ENCODE data around the gene RETN. TPM values are rescaled to one million over a fixed set of nuclear protein-coding genes. Genes with fewer than 3 reads are reported as not detected.

RETN gene
- total RNA-seq, 1 experiment from 2014 or later, result not detected

DNA sequence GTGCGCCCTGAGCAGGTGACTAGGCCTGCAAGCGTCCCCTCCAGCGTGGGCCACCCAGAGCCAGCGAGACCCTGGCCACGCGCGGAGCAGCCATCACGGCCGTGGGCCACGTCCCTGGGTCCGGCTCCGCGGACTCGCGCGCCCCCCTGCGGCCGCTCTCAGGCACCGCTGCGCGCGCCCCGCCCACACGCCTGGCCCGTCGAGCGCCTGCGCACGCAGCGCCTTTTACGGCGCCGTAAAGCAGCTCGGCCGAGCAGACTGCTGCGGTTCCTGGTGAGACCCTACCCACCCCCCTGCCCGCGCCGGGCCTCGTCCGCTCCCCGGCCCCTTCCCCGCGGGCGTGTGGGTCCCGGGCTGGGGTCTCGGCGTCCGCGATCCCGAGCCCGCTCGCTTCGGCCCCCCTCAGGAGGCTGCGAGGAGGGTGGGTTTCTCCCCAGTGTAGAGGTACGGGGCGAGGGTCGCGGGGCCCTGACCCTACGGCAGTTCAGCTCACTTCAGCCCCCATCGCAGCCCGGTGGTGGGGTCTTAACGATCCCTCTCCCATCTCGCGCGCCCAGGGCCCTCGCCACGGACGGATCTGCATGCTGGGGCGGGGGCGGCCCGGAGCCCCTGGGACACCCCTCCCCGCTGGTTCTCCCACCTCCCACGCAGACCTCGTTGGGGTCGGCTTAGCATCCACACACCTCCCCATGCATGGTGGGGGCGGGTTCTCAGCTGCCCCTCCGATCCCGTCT, 11.9 kb downstream of the RETN start, which contains the start of gene TRAPPC5:
TSS of gene TRAPPC5 (plus strand) at position 228 of the 734 bp plus-strand sequence. CDS start 1,421 bp downstream, outside the sequence.
- CTCF ChIA-PET, result interaction anchor here (0.6 to 0.9 kb wide), 6 partner anchors 12 to 208 kb away, joined by 3 to 12 read pairs (median 4); partner anchors contain the start of gene RETN
- H3K36me3 ChIP-seq (ENCODE audit: control insufficient read depth, insufficient read depth, low read length), result no peaks in the 10 kb centered on the region; the same call in 1 of the 2 replicates
- 0 out of 2 replicates have a peak, but pooled peaks have one; percentile 3 for TF ChIP-seq TCF7L2 (IDR thresholded peaks at IDR 0.05; ENCODE audit: low read depth, low read length)
- no peak for TF ChIP-seq POLR2AphosphoS5 (IDR thresholded peaks at IDR 0.05; ENCODE audit: low read depth, low read length)
- peak; percentile 66; the same call in 1 of the 2 replicates for TF ChIP-seq SIN3A (IDR thresholded peaks at IDR 0.05; ENCODE audit: borderline replicate concordance, insufficient read depth, low read depth, low read length)
- TF ChIP-seq, protein P1, sequence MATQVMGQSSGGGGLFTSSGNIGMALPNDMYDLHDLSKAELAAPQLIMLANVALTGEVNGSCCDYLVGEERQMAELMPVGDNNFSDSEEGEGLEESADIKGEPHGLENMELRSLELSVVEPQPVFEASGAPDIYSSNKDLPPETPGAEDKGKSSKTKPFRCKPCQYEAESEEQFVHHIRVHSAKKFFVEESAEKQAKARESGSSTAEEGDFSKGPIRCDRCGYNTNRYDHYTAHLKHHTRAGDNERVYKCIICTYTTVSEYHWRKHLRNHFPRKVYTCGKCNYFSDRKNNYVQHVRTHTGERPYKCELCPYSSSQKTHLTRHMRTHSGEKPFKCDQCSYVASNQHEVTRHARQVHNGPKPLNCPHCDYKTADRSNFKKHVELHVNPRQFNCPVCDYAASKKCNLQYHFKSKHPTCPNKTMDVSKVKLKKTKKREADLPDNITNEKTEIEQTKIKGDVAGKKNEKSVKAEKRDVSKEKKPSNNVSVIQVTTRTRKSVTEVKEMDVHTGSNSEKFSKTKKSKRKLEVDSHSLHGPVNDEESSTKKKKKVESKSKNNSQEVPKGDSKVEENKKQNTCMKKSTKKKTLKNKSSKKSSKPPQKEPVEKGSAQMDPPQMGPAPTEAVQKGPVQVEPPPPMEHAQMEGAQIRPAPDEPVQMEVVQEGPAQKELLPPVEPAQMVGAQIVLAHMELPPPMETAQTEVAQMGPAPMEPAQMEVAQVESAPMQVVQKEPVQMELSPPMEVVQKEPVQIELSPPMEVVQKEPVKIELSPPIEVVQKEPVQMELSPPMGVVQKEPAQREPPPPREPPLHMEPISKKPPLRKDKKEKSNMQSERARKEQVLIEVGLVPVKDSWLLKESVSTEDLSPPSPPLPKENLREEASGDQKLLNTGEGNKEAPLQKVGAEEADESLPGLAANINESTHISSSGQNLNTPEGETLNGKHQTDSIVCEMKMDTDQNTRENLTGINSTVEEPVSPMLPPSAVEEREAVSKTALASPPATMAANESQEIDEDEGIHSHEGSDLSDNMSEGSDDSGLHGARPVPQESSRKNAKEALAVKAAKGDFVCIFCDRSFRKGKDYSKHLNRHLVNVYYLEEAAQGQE (IDR thresholded peaks at IDR 0.05; ENCODE audit: insufficient read depth in 1 of 2, low read depth in 2 of 2, low read length in 1 of 2), result peak in 1 of 2 experiments; percentile 45; a peak in 1 of 4 replicates
- TF ChIP-seq, protein P2, sequence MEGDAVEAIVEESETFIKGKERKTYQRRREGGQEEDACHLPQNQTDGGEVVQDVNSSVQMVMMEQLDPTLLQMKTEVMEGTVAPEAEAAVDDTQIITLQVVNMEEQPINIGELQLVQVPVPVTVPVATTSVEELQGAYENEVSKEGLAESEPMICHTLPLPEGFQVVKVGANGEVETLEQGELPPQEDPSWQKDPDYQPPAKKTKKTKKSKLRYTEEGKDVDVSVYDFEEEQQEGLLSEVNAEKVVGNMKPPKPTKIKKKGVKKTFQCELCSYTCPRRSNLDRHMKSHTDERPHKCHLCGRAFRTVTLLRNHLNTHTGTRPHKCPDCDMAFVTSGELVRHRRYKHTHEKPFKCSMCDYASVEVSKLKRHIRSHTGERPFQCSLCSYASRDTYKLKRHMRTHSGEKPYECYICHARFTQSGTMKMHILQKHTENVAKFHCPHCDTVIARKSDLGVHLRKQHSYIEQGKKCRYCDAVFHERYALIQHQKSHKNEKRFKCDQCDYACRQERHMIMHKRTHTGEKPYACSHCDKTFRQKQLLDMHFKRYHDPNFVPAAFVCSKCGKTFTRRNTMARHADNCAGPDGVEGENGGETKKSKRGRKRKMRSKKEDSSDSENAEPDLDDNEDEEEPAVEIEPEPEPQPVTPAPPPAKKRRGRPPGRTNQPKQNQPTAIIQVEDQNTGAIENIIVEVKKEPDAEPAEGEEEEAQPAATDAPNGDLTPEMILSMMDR (IDR thresholded peaks at IDR 0.05), result peak; percentile 97
- DNase-seq (ENCODE audit: low read depth, low spot score) (no peak), ATAC-seq (peak; percentile 85)
- H3K4me1 ChIP-seq (ENCODE audit: control insufficient read depth, insufficient read depth, low read length), result no peaks in the 10 kb centered on the region; the same call in 1 of the 2 replicates
- no peaks in the 10 kb centered on the region for H3K27me3 ChIP-seq (ENCODE audit: control insufficient read depth, insufficient read depth, low read length)
- intact Hi-C loops (cut with micrococcal nuclease; ENCODE audit: unreplicated experiment), result loop anchor here (5.0 kb wide), 1 partner anchor 113 kb away; no protein-coding TSS in a partner anchor
- no peaks in the 10 kb centered on the region for H3K9me3 ChIP-seq (ENCODE audit: control insufficient read depth, insufficient read depth, low read depth, low read length)
- peak within 1 kb of the TSS; percentile 69 for H3K27ac ChIP-seq (ENCODE audit: low read length)
- no TSS peak for BruUV-seq (replicated peaks)
- H3K4me3 ChIP-seq (ENCODE audit: low read depth in 2 of 2, low read length in 2 of 2), result peak within 1 kb of the TSS; percentile 67 to 85
- POLR2A ChIA-PET, result no interaction called here
- in situ Hi-C loops (cut with HindIII; ENCODE audit: low pct_unique_long_range_greater_than_20kb, low sequenced_read_pairs), result no loop called here

DNA sequence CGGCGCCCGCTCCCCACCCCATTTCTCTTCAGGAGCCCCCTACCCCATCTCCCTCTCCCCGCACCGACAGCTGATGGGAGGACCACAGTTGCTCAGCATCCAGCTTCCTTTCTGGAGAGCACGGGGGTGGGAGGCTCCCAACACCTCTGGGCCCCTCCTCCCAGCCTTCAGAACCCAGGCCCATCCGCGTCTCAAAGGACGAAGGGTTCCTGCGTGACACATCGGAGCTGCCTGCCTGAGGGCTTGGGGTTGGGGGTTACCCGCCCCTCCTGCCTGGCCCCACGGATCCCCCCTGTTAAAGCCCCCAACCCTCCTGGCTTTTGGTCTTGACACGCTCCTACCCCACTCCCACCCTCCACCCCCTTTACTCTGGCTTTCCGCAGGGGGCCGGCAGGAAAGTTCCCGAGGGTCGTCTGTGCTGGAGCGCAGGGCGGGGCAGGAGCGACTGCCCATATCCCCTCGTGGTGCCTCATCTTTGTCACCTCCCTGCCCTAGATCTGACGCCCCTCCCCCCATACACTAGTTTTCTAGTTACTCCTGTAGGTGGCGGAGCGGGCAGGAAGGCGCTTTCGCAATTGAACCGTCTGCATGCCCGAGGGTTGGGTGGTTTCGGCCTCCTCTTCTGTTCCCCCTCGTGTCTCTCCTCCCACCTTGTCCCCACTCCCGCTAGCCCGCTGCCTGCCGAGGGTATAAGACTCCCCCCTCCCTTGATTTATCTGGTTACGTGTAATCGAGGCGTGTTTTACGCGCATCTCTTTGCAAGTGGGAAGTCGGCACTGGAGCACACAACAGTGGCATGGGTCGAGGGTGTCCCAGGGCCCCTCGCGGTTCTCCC, 12.7 kb downstream of the RETN start:
- ChIA-PET POLR2A (no interaction called here), CTCF (interaction anchor here (0.6 to 0.9 kb wide), 6 partner anchors 13 to 208 kb away, joined by 3 to 12 read pairs (median 4); partner anchors contain the start of gene RETN)
- TF ChIP-seq TCF7L2 (IDR thresholded peaks at IDR 0.05; ENCODE audit: low read depth, low read length), result no peak
- TF ChIP-seq, protein P1 (IDR thresholded peaks at IDR 0.05; ENCODE audit: insufficient read depth in 1 of 2, low read depth in 2 of 2, low read length in 1 of 2), result no peak
- TF ChIP-seq POLR2AphosphoS5 (IDR thresholded peaks at IDR 0.05; ENCODE audit: low read depth, low read length), result no peak
- TF ChIP-seq, protein P2 (IDR thresholded peaks at IDR 0.05), result no peak; the same call in 1 of the 2 replicates
- no peak for TF ChIP-seq SIN3A (IDR thresholded peaks at IDR 0.05; ENCODE audit: borderline replicate concordance, insufficient read depth, low read depth, low read length)
- in situ Hi-C loops (cut with HindIII; ENCODE audit: low pct_unique_long_range_greater_than_20kb, low sequenced_read_pairs), result no loop called here
- Histone ChIP-seq H3K9me3 (ENCODE audit: control insufficient read depth, insufficient read depth, low read depth, low read length) (no peaks in the 10 kb centered on the region), H3K27me3 (ENCODE audit: control insufficient read depth, insufficient read depth, low read length) (no peaks in the 10 kb centered on the region), H3K27ac (ENCODE audit: low read length) (peak overlapping the region; percentile 69), H3K4me1 (ENCODE audit: control insufficient read depth, insufficient read depth, low read length) (no peaks in the 10 kb centered on the region; the same call in 1 of the 2 replicates), H3K4me3 (ENCODE audit: low read depth in 2 of 2, low read length in 2 of 2) (peak overlapping the region; percentile 67 to 85), H3K36me3 (ENCODE audit: control insufficient read depth, insufficient read depth, low read length) (no peaks in the 10 kb centered on the region; the same call in 1 of the 2 replicates)
- ATAC-seq, result peak; percentile 65
- no peak for DNase-seq (ENCODE audit: low read depth, low spot score)
- no TSS peak for BruUV-seq (replicated peaks)
- intact Hi-C loops (cut with micrococcal nuclease; ENCODE audit: unreplicated experiment), result loop anchor here (5.0 kb wide), 1 partner anchor 114 kb away; no protein-coding TSS in a partner anchor
